VCaP (cell line): ENCODE data around the gene CNTRL.

ENCODE experiments used
- H3K27ac ChIP-seq: fragments of 450-650 bp; 2 replicates; pipeline ENCODE4 v1.5.1; 2017
- CTCF ChIP-seq: fragments of 450-650 bp; conservative IDR thresholded peaks from 2 replicates; pipeline ENCODE4 v1.5.1; 2017; ENCODE audit warnings: mild to moderate bottlenecking, moderate library complexity

CNTRL gene

DNA sequence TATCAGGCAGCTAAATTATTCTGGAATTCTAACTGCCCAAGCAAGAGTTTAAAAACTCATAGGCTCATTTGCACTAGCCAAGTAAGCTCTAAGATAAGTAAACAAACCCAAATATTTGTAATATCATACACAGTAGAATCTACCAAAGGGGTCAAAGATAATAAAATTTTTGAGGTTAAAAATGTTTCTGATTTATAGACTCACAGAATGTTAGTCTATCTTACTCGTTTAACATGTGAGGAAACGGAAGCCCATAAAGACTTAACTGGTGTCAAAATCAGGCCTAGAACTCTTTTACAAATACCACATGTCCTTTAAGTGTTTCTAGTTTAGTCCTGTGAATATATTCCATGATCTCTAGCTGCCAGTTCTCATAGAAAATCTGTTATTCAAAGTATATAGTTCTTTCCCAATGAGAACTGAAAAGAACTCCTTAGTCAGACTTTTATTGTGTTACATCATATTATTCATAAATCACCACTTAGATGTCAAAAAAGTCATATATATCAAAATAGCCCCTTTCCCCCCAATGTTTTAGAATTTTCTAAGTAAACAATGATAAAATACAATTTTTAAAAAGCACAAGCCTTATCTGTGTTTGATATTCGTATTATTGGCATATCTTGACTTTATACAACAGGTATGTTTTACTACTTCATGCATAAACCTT is 113.0 kb downstream of the CNTRL start:
- no peak for TF ChIP-seq CTCF
- no peak overlapping the region for H3K27ac ChIP-seq

DNA sequence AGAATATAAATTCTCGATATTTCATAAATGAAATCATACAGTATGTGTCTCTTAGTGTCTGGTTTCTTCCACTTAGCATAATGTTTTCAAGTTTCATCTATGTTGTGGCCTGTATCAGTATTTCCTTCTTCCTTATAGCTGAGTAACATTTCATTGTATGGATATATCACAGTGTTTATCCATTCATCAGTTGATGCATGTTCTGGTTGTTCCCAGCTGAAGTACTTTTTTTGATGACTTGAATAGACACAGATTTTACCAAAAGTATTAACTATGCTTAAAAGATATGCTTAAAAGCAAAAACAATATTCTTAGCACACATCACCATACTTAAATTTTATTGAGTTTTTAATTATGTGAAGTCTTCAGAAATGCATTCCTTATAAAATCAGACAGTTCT is 114.3 kb downstream of the CNTRL start:
- no peak for TF ChIP-seq CTCF
- H3K27ac ChIP-seq: no peak overlapping the region

GRCh38 chr9:121189660-121190059 is 114.9 kb downstream of the CNTRL start:
- no peak overlapping the region for H3K27ac ChIP-seq
- no peak for TF ChIP-seq CTCF

GRCh38 chr9:121191235-121191634 is 116.5 kb downstream of the CNTRL start:
- no peak for TF ChIP-seq CTCF
- H3K27ac ChIP-seq: no peak overlapping the region

DNA sequence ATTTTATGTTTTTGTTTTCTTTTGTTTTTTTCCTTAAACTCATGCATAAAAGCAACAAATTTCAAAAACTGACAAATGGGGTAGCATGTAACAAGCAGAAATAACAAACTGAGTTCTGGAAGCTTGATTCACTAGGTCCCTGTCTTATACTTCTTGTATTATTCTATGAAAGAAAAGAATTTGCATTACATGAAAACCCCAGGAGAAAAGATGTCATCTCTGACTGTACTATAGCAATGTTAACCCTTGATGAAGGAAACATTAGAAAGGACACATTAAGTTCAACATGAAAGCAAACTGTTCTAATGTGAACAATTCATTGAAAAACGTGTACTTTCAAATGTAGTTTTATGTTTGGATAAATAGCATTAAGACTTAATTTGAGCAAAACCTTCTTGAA is 117.8 kb downstream of the CNTRL start:
- no peak overlapping the region for H3K27ac ChIP-seq
- TF ChIP-seq CTCF: no peak

- no peak for TF ChIP-seq CTCF
- no peak overlapping the region for H3K27ac ChIP-seq
Measured at GRCh38 chr9:121192959-121193640, 118.3 kb downstream of the CNTRL start.

GRCh38 chr9:121194730-121195129 is 120.0 kb downstream of the CNTRL start:
- peak overlapping the region; percentile 18 for H3K27ac ChIP-seq
- TF ChIP-seq CTCF: no peak
